Mesothelial cell of epicardium (in vitro differentiated cells): ENCODE data around the gene CCN5. TPM values are rescaled to one million over a fixed set of nuclear protein-coding genes. Genes with fewer than 3 reads are reported as not detected.

Experiments
- DNase-seq, 2 experiments: peaks; one replicate each; pipeline ENCODE4 v3.0.0; 2021; ENCODE audit warnings: low spot score in 2 of 2; ENCODE audit not compliant: unreplicated experiment in 2 of 2
- H3K27ac Mint-ChIP-seq: 2 replicates; pipeline ENCODE4 v1.8.0; 2021; ENCODE audit warnings: mixed read lengths
- H3K27me3 Mint-ChIP-seq: 2 replicates; pipeline ENCODE4 v1.8.0; 2021; ENCODE audit warnings: low read depth, mixed read lengths
- H3K36me3 Mint-ChIP-seq: 2 replicates; pipeline ENCODE4 v1.8.0; 2021; ENCODE audit warnings: mixed read lengths
- H3K4me1 Mint-ChIP-seq: 2 replicates; pipeline ENCODE4 v1.8.0; 2021; ENCODE audit warnings: mixed read lengths
- H3K4me3 Mint-ChIP-seq: 2 replicates; pipeline ENCODE4 v1.8.0; 2021; ENCODE audit warnings: mild to moderate bottlenecking, moderate library complexity, mixed read lengths
- H3K9me3 Mint-ChIP-seq: 2 replicates; pipeline ENCODE4 v1.8.0; 2021; ENCODE audit warnings: mixed read lengths
- total RNA-seq: library from RNA; stranded (reverse); gene quantifications from 3 replicates; pipeline ENCODE4 v1.2.1, GENCODE V29; 2021
- TF ChIP-seq, protein P1 (sequence below): fragments of 200-600 bp; sonication (generic); IDR thresholded peaks from one replicate; pipeline ENCODE4 v1.5.0; 2021; ENCODE audit warnings: antibody characterized with exemption; ENCODE audit not compliant: unreplicated experiment

Gene CCN5
- total RNA-seq, 1 donor from 2014 or later, result not detected

DNA sequence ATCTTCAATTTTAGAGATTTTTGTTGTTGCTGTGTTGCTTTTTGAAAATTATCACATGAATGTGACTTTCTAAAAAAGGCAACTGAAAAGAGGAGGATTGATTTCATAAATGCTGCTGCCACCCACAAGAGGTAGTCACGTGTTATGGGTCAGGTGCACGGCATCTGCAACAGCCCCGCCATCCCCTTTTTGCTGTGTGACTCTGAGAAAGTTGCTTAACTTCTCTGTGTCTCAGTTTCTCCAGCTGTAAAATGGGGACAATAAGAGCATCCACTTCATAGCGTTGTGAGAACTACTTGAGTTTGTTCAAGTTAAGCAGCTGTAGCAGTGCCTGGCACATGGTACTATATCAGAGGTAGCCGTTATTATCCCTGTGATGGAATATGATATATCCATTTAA is 10.7 kb downstream of the CCN5 start:
- no peak for DNase-seq
- Mint-ChIP-seq H3K4me3 (no peak overlapping the region), H3K9me3 (peaks cover 3% of the 10 kb centered on the region), H3K27ac (no peak overlapping the region), H3K36me3 (no peaks in the 10 kb centered on the region), H3K4me1 (peaks cover 5% of the 10 kb centered on the region), H3K27me3 (no peaks in the 10 kb centered on the region)
- TF ChIP-seq, protein P1, sequence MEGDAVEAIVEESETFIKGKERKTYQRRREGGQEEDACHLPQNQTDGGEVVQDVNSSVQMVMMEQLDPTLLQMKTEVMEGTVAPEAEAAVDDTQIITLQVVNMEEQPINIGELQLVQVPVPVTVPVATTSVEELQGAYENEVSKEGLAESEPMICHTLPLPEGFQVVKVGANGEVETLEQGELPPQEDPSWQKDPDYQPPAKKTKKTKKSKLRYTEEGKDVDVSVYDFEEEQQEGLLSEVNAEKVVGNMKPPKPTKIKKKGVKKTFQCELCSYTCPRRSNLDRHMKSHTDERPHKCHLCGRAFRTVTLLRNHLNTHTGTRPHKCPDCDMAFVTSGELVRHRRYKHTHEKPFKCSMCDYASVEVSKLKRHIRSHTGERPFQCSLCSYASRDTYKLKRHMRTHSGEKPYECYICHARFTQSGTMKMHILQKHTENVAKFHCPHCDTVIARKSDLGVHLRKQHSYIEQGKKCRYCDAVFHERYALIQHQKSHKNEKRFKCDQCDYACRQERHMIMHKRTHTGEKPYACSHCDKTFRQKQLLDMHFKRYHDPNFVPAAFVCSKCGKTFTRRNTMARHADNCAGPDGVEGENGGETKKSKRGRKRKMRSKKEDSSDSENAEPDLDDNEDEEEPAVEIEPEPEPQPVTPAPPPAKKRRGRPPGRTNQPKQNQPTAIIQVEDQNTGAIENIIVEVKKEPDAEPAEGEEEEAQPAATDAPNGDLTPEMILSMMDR, result no peak

DNA sequence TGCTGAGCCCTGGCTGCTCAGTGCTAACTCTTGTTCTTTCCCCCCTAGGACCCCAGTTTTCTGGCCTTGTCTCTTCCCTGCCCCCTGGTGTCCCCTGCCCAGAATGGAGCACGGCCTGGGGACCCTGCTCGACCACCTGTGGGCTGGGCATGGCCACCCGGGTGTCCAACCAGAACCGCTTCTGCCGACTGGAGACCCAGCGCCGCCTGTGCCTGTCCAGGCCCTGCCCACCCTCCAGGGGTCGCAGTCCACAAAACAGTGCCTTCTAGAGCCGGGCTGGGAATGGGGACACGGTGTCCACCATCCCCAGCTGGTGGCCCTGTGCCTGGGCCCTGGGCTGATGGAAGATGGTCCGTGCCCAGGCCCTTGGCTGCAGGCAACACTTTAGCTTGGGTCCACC is 11.9 kb downstream of the CCN5 start:
- H3K36me3 Mint-ChIP-seq, result no peaks in the 10 kb centered on the region
- no peak overlapping the region for H3K4me3 Mint-ChIP-seq
- peaks cover 5% of the 10 kb centered on the region for H3K4me1 Mint-ChIP-seq
- H3K9me3 Mint-ChIP-seq, result peaks cover 3% of the 10 kb centered on the region
- TF ChIP-seq, protein P1, result no peak
- H3K27me3 Mint-ChIP-seq, result no peaks in the 10 kb centered on the region
- H3K27ac Mint-ChIP-seq, result no peak overlapping the region
- DNase-seq, result no peak

DNA sequence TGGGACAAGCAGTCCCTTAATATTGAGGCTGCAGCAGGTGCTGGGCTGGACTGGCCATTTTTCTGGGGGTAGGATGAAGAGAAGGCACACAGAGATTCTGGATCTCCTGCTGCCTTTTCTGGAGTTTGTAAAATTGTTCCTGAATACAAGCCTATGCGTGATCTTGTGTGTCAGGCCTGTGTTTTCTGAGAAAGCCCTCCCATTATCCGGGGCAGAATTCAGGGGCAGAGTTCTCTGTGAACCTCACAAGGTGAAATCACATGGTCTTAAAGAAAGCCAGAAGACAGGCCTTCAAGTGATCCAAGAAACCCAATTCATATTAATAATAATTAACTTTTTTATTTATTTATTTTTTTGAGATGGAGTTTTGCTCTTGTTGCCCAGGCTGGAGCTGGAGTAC is 12.5 kb downstream of the CCN5 start:
- Mint-ChIP-seq H3K27me3 (no peaks in the 10 kb centered on the region), H3K27ac (no peak overlapping the region), H3K4me1 (peaks cover 5% of the 10 kb centered on the region), H3K9me3 (peaks cover 3% of the 10 kb centered on the region), H3K4me3 (no peak overlapping the region), H3K36me3 (no peaks in the 10 kb centered on the region)
- TF ChIP-seq, protein P1, result no peak
- no peak for DNase-seq

DNA sequence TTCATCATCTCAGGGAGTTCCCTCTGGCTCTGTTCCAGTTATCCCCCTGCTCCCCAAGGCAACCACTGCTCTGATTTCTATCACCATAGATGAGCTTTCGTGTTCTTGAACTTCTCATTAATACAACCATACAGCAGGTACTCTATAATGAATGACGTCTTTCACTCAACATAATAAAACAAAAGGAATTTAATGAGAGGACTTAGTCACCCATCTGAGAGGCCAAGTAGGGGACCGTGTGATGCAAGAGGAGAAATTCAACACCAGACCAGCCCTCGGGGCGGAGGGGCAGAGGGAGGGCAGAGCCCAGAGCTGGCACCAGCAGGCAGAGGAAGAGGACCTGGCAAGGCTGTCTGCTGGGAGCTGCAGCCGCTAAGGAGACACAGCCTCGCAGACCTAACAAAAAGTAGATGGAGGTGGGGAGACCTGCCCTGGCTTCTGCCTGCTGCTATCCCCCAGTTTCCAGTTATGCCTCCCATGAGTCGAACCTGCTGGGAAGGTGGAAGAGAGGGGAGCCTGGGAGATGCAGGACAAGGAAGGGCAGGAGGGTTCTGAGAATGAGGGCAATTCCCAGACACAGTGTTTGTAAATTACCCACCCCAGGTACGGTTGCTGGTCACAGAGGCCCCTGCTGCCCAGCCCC is 13.8 kb downstream of the CCN5 start:
- Mint-ChIP-seq H3K9me3 (peaks cover 3% of the 10 kb centered on the region), H3K36me3 (no peaks in the 10 kb centered on the region), H3K27ac (no peak overlapping the region), H3K4me3 (no peak overlapping the region), H3K4me1 (peaks cover 5% of the 10 kb centered on the region), H3K27me3 (no peaks in the 10 kb centered on the region)
- DNase-seq, result no peak
- TF ChIP-seq, protein P1, result no peak

DNA sequence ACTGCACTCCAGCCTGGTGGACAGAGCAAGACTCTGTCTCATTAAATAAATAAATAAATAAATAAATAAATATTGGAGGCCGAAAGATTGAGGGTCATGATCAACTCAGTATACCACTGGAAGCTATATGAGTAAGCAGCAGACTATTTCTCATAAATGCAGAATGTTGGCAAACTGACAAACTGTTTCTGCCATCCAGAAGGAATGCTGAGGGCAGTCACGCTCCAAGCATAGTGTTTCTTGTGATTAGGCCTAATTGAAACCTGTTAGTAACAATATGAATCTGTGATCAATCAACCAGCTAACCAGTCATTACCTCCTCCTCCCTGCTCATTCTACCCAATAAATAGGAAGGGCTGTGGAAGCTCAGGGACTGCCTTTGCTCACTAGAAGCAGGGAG is 15.3 kb downstream of the CCN5 start:
- peaks cover 7% of the 10 kb centered on the region for H3K4me1 Mint-ChIP-seq
- H3K27ac Mint-ChIP-seq, result no peak overlapping the region
- H3K27me3 Mint-ChIP-seq, result no peaks in the 10 kb centered on the region
- H3K9me3 Mint-ChIP-seq, result peaks cover 3% of the 10 kb centered on the region
- no peak for DNase-seq
- TF ChIP-seq, protein P1, result no peak
- H3K4me3 Mint-ChIP-seq, result no peak overlapping the region
- H3K36me3 Mint-ChIP-seq, result no peaks in the 10 kb centered on the region

DNA sequence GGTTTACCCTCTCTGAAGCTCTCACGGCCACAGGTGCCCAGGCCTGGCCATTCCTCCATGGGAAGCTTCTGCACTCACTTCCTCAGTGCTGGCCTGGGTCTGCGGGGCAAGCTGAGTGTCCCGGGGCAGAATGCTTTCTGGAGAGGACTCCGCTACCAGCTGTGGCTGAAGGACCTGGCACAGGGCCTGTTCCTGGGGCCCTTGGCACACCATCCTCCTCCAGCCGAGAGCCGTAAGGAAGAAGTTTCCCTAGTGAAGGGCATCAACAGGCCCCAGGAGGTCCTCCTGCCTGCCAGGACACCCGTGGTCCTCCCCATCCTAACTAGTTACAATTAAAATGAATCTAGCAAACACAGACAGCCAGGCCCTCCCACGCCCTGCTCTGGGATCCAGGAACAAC is 16.5 kb downstream of the CCN5 start:
- TF ChIP-seq, protein P1, result no peak
- Mint-ChIP-seq H3K9me3 (peaks cover 9% of the 10 kb centered on the region), H3K36me3 (no peaks in the 10 kb centered on the region), H3K27me3 (no peaks in the 10 kb centered on the region), H3K4me3 (no peak overlapping the region), H3K4me1 (peaks cover 12% of the 10 kb centered on the region), H3K27ac (no peak overlapping the region)
- DNase-seq, result no peak
